ENCODE results near the gene CYSRT1. TPM values are rescaled to one million over a fixed set of nuclear protein-coding genes. Genes with fewer than 3 reads are reported as not detected.

Gene CYSRT1
- total RNA-seq, 4 donors from 2014 or later: 0.34 TPM; not detected in 3

GRCh38 chr9:137198051-137198901 is 26.7 kb upstream of the CYSRT1 start:
- TF ChIP-seq CTCF (IDR thresholded peaks at IDR 0.05; ENCODE audit: low read depth): no peak

DNA sequence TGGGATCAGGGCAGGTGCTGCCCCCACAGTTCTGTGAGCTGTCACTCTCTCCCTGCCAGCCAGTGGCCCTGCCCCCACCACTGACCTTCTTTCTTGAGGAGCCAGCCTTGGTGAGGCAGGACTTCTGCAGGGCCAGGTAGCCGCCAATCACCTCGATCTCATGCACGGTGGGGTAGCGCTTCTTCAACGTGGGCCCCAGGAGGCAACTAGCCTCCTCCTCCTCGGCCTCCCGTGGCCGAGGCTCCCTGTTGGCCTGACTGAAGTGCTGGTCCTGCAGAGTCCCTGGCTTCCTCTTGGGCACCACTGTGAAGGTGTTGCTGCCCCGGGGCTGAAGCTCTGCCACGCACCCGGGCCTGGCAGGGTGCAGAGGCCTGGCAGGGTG is 26.1 kb upstream of the CYSRT1 start:
- TF ChIP-seq CTCF (IDR thresholded peaks at IDR 0.05; ENCODE audit: low read depth): no peak

DNA sequence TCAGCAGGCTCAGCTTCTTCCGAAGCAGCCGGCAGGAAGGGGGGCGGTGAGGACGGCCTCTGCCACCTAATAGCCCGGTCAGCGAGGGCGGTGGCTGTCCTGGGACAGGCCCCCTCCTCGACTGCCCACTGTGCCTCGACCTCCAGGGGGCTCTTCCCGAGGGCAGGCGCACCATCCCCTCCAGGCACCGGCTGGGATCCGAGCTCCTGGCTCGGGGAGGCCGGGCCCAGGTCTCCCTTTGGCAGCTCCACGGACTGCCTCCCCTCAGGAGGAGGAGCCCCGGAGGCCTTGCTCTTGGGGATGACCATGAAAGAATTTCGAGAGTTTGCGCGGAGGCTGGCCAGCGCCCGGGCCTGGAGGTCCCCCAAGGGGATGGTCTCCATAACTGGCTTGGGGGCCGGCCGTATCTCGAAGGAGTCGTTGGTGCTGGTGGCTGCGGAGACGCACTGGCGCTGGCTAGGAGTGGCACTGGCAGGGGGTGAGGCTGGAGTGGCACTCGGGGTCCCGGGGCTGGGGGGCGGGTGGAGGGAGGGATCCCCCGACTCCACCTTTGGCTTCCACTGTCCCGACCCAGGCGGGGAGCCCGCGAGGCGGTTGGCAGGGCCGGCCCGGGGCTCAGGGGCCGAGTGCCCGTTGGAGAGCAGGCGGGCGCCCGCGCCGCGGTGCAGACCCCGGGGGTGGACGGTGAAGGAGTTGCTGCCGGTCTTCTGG is 25.4 kb upstream of the CYSRT1 start:
- no peak for TF ChIP-seq CTCF (IDR thresholded peaks at IDR 0.05; ENCODE audit: low read depth)

- TF ChIP-seq CTCF (IDR thresholded peaks at IDR 0.05; ENCODE audit: low read depth): no peak
Observed at GRCh38 chr9:137200311-137201204, 24.4 kb upstream of the CYSRT1 start, which contains the start of gene TPRN. Gene TPRN (minus strand): TSS chr9:137200741. CDS start chr9:137200711, 30 bp downstream.

GRCh38 chr9:137201205-137201868 is 23.6 kb upstream of the CYSRT1 start:
- TF ChIP-seq CTCF (IDR thresholded peaks at IDR 0.05; ENCODE audit: low read depth): no peak

DNA sequence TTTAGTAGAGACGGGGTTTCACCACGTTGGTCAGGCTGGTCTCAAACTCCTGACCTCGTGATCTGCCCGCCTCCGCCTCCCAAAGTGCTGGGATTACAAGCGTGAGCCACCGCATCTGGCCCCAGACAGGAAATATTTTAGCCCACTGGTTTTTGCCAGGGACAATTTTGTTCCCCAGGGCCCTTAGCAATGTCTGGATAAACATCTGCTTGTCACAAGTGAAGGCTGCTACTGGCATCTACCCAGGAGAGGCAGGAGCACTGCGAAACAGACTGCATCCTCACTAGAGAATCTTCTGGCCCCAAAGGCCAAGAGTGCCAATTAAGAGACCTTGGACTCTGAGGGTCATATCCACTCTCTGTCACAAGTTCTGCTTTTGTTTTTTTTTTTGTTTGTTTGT is 22.0 kb upstream of the CYSRT1 start:
- no peak for TF ChIP-seq CTCF (IDR thresholded peaks at IDR 0.05; ENCODE audit: low read depth)

Data from subcutaneous adipose tissue (tissue), 4 donors.